HL-60 (cell line): Measurements from ENCODE around the gene TMEM223.

Experiments used
- DNase-seq, 2 experiments: peaks; one replicate each; pipeline ENCODE4 v3.0.0-alpha.2; 2010 to 2020; ENCODE audit warnings: low read depth in 1 of 2, low spot score in 1 of 2
- H3K27ac ChIP-seq: fragments of 250-450 bp; sonication (Bioruptor Pico); replicated peaks from 2 replicates; pipeline ENCODE4 v1.5.1; 2020; ENCODE audit warnings: mild to moderate bottlenecking, moderate library complexity
- H3K27me3 ChIP-seq: fragments of 250-450 bp; sonication (Bioruptor Pico); 2 replicates; pipeline ENCODE4 v1.5.1; 2021; ENCODE audit warnings: mild to moderate bottlenecking, moderate library complexity; ENCODE audit not compliant: insufficient read depth, poor library complexity, severe bottlenecking
- H3K4me3 ChIP-seq: replicated peaks from 2 replicates; pipeline ENCODE4 v1.5.1; 2011; ENCODE audit warnings: mild to moderate bottlenecking, control low read depth, low read length; ENCODE audit not compliant: insufficient read depth
- CTCF ChIP-seq: IDR thresholded peaks from one replicate; pipeline ENCODE4 v1.5.1; 2011; ENCODE audit warnings: low read length, control low read depth, inconsistent platforms; ENCODE audit not compliant: insufficient read depth
- GABPA ChIP-seq: IDR thresholded peaks from 2 replicates; pipeline ENCODE4 v1.6.1; 2012; ENCODE audit warnings: low read depth
- POLR2AphosphoS5 ChIP-seq: IDR thresholded peaks from 2 replicates; pipeline ENCODE4 v1.6.1; 2012; ENCODE audit warnings: low read depth
- REST ChIP-seq: IDR thresholded peaks from 2 replicates; pipeline ENCODE4 v1.6.1; 2012; ENCODE audit warnings: low read depth; ENCODE audit not compliant: insufficient replicate concordance
- SPI1 ChIP-seq: IDR thresholded peaks from 2 replicates; pipeline ENCODE4 v1.6.1; 2012; ENCODE audit warnings: low read depth, mild to moderate bottlenecking, borderline replicate concordance

TMEM223 gene

GRCh38 chr11:62799486-62799885 lies 7.7 kb upstream of the TMEM223 start:
- H3K4me3 ChIP-seq, result no peak overlapping the region
- DNase-seq, result no peak
- H3K27me3 ChIP-seq, result no peaks in the 10 kb centered on the region
- TF ChIP-seq GABPA (no peak), REST (no peak), POLR2AphosphoS5 (no peak), SPI1 (no peak), CTCF (no peak)
- H3K27ac ChIP-seq, result no peak overlapping the region

- Histone ChIP-seq H3K27ac (no peak overlapping the region), H3K4me3 (no peak overlapping the region), H3K27me3 (no peaks in the 10 kb centered on the region)
- DNase-seq, result no peak
- TF ChIP-seq GABPA, result no peak
- no peak for TF ChIP-seq POLR2AphosphoS5
- no peak for TF ChIP-seq SPI1
- TF ChIP-seq CTCF, result no peak
- TF ChIP-seq REST, result no peak
These were observed 4.5 kb upstream of the TMEM223 start for GRCh38 chr11:62796281-62796680.

- Histone ChIP-seq H3K27me3 (no peaks in the 10 kb centered on the region), H3K4me3 (no peak overlapping the region), H3K27ac (no peak overlapping the region)
- no peak for DNase-seq
- no peak for TF ChIP-seq SPI1
- no peak for TF ChIP-seq POLR2AphosphoS5
- no peak for TF ChIP-seq CTCF
- no peak for TF ChIP-seq GABPA
- no peak for TF ChIP-seq REST
These were observed 2.5 kb upstream of the TMEM223 start for GRCh38 chr11:62794201-62794775.
